Duodenal mucosa (tissue), 2 donors: Measurements from ENCODE around the gene ATL3.
"Not testable (repeated sequence)": the region's sequence is repeated elsewhere in the genome, so short reads cannot be mapped to it uniquely, and the experiment has no call there.

Experiments
- H3K27ac ChIP-seq: one replicate; pipeline ENCODE4 v1.7.0; 2013; ENCODE audit warnings: low read depth, low read length
- H3K27me3 ChIP-seq, 2 donors: one replicate each; pipeline ENCODE4 v1.7.0; 2013; ENCODE audit warnings: low read length in 2 of 2, control low read depth in 1 of 2; ENCODE audit not compliant: insufficient read depth in 2 of 2, control insufficient read depth in 1 of 2
- H3K36me3 ChIP-seq, 2 donors: one replicate each; pipeline ENCODE4 v1.7.0; 2013; ENCODE audit warnings: low read length in 2 of 2, control low read depth in 1 of 2; ENCODE audit not compliant: insufficient read depth in 2 of 2, control insufficient read depth in 1 of 2
- H3K4me1 ChIP-seq, 2 donors: one replicate each; pipeline ENCODE4 v1.7.0; 2013; ENCODE audit warnings: low read length in 2 of 2, control low read depth in 1 of 2; ENCODE audit not compliant: insufficient read depth in 2 of 2, control insufficient read depth in 1 of 2
- H3K4me3 ChIP-seq, 2 donors: one replicate each; pipeline ENCODE4 v1.7.0; 2013; ENCODE audit warnings: low read length in 2 of 2, low read depth in 1 of 2
- H3K9ac ChIP-seq, 2 donors: one replicate each; pipeline ENCODE4 v1.7.0; 2013; ENCODE audit warnings: low read length in 2 of 2, low read depth in 1 of 2
- H3K9me3 ChIP-seq, 2 donors: one replicate each; pipeline ENCODE4 v1.7.0; 2013; ENCODE audit warnings: low read length in 2 of 2, control low read depth in 1 of 2; ENCODE audit not compliant: control insufficient read depth in 1 of 2

ATL3 gene

DNA sequence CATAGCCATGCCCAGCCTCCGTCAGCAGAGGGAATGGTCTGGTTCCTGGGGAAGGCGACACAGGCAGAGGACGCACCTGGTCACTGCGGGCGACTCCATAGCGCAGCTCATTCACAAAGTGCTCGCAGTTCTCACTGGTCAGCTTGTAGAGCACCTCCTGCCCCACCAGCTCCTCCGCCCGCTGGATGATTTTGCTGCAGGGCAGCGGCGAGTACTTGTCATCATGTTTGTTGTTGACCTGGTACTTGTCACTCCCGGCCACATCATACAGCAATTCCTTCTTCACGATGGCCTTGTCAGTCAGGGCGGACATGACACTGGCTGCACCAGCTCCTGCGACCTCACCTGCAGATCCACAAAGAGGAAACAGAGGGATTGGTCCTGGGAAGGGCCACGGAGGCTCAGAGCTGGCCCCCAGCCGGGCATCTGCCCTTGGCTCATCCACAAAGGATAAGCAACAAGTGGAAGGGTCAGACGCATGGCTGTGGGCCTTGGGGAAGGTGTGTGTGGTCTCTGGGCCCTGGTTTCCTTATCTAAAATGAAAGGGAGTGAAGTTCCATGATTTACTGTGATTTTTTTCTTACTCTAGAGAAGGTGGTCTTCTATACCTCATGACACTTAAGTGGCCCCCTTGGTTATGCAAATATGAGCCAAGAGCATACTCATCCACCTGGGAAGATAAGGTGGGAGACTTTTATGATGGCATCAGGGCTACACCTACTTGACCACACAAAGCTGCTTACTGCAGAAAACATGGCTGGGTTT, 81.0 kb downstream of the ATL3 start:
- Histone ChIP-seq H3K36me3 (no peaks in the 10 kb centered on the region), H3K27me3 (no peaks in the 10 kb centered on the region), H3K27ac (no peak overlapping the region), H3K4me3 (no peak overlapping the region), H3K9me3 (no peaks in the 10 kb centered on the region), H3K4me1 (no peaks in the 10 kb centered on the region), H3K9ac (no peak overlapping the region)

DNA sequence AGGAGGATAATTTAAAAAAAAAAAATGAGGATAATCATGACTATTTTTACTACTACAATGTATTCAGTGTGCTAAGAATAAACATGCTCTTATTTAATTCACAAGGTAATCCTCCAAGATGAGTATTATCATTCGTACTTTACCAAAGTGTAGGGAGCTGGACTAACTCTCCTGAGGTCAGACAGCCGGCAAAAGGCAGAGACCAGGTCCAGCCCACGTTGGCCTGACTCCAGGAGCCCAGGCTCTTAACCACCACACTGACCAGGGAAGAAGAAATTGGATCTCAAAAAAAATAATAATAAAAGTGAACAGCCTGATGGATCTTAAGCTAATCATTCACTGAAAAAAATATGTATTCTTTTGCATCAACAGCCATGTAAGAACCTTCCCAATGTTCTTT, 82.2 kb downstream of the ATL3 start:
- Histone ChIP-seq H3K4me3 (no peak overlapping the region), H3K4me1 (no peaks in the 10 kb centered on the region), H3K9me3 (no peaks in the 10 kb centered on the region), H3K27ac (no peak overlapping the region), H3K9ac (no peak overlapping the region), H3K27me3 (no peaks in the 10 kb centered on the region), H3K36me3 (no peaks in the 10 kb centered on the region)

DNA sequence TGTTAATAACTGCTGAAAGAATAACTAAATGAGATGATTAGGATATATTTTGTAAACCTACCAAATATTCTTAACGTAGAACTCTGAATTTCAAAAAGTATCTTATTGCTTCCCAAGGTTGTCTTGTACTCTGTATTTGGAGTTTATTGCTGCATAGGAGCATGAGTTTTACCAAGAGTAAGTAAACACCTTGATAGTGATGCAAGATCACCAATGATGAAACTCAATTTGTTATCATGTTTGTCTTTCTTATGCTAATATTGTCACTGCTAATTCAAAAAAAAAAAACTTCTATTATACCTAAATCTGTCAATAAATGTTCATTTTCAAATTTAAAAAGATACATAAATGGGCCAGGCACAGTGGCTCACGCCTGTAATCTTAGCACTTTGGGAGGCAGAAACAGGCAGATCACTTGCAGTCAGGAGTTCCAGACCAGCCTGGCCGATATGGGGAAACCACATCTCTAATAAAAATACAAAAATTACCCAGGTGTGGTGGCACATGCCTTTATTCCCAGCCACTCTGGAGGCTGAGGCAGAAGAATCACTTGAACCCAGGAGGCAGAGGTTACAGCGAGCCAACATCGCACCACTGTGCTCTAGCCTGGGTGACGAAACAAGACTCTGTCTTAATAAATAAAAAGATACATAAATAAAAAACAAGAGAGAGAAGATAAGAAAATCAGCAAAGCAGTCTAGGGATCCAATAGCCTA, 84.6 kb downstream of the ATL3 start:
- Histone ChIP-seq H3K9me3 (no peaks in the 10 kb centered on the region), H3K4me1 (no peaks in the 10 kb centered on the region), H3K4me3 (no peak overlapping the region), H3K27me3 (no peaks in the 10 kb centered on the region), H3K27ac (no peak overlapping the region), H3K36me3 (peaks cover 0 to 4% of the 10 kb centered on the region in 2 donors), H3K9ac (no peak overlapping the region)

DNA sequence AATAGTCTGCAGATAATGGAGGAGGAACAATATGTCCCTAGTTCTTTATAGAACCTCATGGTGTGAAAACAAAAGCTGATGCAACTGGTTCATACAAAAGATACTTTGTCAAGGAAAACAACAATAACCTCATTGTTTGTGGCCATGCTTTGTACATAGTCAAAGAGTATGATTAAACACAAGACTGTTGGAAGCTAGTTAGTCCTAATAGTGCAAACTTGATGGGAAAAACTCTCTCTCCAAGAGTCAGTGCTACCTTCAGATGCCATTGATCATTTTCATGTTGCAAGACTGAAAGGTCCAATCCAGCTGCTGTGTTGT, 87.9 kb downstream of the ATL3 start:
- Histone ChIP-seq H3K36me3 (peaks cover 0 to 7% of the 10 kb centered on the region in 2 donors), H3K9ac (no peak overlapping the region), H3K9me3 (peaks cover 4 to 11% of the 10 kb centered on the region in 2 donors), H3K4me3 (no peak overlapping the region), H3K27me3 (no peaks in the 10 kb centered on the region), H3K4me1 (no peaks in the 10 kb centered on the region), H3K27ac (no peak overlapping the region)

DNA sequence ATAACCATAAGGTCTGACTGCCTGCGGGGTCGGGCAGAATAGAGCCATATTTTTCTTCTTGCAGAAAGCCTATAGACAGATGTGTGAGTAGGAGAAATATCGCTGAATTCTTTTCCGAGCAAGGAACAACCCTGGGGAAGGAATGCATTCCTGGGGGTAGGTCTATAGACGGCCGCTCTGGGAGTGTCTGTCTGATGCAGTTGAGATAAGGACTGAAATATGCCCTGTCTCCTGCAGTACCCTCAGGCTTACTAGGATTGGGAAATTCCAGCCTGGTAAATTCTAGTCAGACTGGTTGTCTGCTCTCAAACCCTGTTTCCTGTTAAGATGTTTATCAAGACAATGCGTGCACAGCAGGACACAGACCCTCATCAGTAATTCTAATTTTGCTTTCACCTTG, 90.0 kb downstream of the ATL3 start:
- peaks cover 4 to 11% of the 10 kb centered on the region in 2 donors for H3K9me3 ChIP-seq
- H3K27me3 ChIP-seq, H3K4me1 ChIP-seq, H3K9ac ChIP-seq, H3K36me3 ChIP-seq, H3K27ac ChIP-seq, H3K4me3 ChIP-seq: not testable (repeated sequence)

DNA sequence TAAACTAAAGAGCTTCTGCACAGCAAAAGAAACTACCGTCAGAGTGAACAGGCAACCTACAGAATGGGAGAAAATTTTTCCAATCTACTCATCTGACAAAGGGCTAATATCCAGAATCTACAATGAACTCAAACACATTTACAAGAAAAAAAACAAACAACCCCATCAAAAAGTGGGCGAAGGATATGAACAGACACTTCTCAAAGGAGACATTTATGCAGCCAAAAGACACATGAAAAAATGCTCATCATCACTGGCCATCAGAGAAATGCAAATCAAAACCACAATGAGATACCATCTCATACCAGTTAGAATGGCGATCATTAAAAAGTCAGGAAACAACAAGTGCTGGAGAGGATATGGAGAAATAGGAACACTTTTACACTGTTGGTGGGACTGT, 92.3 kb downstream of the ATL3 start:
- H3K27ac ChIP-seq, H3K9ac ChIP-seq, H3K4me3 ChIP-seq, H3K36me3 ChIP-seq, H3K27me3 ChIP-seq: not testable (repeated sequence)
- H3K4me1 ChIP-seq: peaks cover 15 to 16% of the 10 kb centered on the region in 2 donors
- peaks cover 4 to 11% of the 10 kb centered on the region in 2 donors for H3K9me3 ChIP-seq

DNA sequence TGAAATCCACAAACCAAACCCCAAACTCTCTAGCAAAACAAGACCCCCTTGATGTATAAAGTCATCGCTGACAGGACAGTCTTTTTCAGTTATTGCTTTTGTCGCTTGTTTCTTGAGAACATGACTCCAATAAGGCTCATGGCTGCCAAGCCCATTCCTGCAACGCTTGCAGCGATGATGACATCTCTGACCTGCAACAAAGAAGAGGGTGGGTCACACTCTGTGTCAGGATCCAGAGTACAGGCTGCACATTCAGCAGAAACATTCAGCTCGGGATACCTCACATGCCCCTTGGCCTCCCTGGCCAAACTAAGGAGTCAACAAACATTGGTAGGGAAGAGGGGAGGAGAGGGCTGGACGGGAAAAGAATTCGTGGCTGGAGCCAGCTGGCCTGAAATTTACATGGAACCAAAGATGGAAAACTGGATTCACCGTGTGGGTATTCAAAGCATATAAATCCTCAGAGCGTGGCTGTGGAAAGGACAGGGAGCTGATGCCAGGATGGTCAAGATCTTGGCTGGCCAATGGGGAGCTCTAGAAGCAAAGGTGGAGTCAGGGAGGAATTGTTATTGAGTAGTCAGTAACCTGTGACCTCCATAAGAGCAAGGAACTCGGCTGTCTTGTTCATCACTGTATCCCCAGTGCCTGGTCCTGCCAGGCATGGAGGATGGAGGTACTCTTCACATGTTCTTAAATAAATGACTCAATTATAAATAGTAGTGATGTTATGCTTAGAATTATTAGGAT, 96.1 kb downstream of the ATL3 start:
- Histone ChIP-seq H3K9ac (peak overlapping the region; percentile 52 to 57), H3K9me3 (peaks cover 3% of the 10 kb centered on the region in 2 donors), H3K4me1 (peaks cover 19 to 22% of the 10 kb centered on the region in 2 donors), H3K4me3 (peak overlapping the region; percentile 53 to 62), H3K27me3 (no peaks in the 10 kb centered on the region), H3K27ac (peak overlapping the region; percentile 72), H3K36me3 (peaks cover 0 to 2% of the 10 kb centered on the region in 2 donors)
